ENCODE measurements around the gene CRK. TPM values are rescaled to one million over a fixed set of nuclear protein-coding genes. Genes with fewer than 3 reads are reported as not detected.

The CRK gene
- total RNA-seq, 2 donors from 2014 or later: 50.5 to 52.3 TPM

GRCh38 chr17:1492249-1493206, 36.5 kb upstream of the CRK start, which contains the start of gene MYO1C:
MYO1C (minus strand) TSS chr17:1492686; CDS start chr17:1492487, 199 bp downstream.
- H3K4me1 ChIP-seq (ENCODE audit: control insufficient read depth, insufficient read depth, low read length): no peaks in the 10 kb centered on the region
- H3K27me3 Mint-ChIP-seq (ENCODE audit: insufficient read depth): peaks cover 11% of the 10 kb centered on the region
- peak within 1 kb of the TSS; percentile 76 for H3K4me3 ChIP-seq (ENCODE audit: low read length)
- peaks cover 19% of the 10 kb centered on the region for H3K4me1 Mint-ChIP-seq
- peak within 1 kb of the TSS; percentile 84 for H3K27ac Mint-ChIP-seq
- no peak within 1 kb of the TSS for H3K27ac ChIP-seq (ENCODE audit: low read depth, low read length)
- no peak for TF ChIP-seq CTCF (conservative IDR thresholded peaks at IDR 0.05)
- H3K36me3 Mint-ChIP-seq (ENCODE audit: low read depth): peaks cover 4% of the 10 kb centered on the region
- H3K27me3 ChIP-seq (ENCODE audit: control insufficient read depth, insufficient read depth, low read length, poor library complexity, severe bottlenecking): no peaks in the 10 kb centered on the region
- DNase-seq: peak; percentile 88
- peak within 1 kb of the TSS; percentile 84 for H3K4me3 Mint-ChIP-seq
- no peaks in the 10 kb centered on the region for H3K9me3 Mint-ChIP-seq
- H3K36me3 ChIP-seq (ENCODE audit: control insufficient read depth, insufficient read depth, low read length): no peaks in the 10 kb centered on the region
- H3K9ac ChIP-seq (ENCODE audit: extremely low read depth, low read length, poor library complexity, severe bottlenecking): peak within 1 kb of the TSS; percentile 25
- H3K9me3 ChIP-seq (ENCODE audit: control insufficient read depth, low read length): no peaks in the 10 kb centered on the region
- 62% methylated on average over 17 to 35 of the region's 35 CpGs for WGBS, 2 experiments (ENCODE audit: insufficient coverage in 1 of 2, insufficient read length in 1 of 2)

- peak overlapping the region; percentile 84 for H3K27ac Mint-ChIP-seq
- Histone ChIP-seq H3K36me3 (ENCODE audit: control insufficient read depth, insufficient read depth, low read length) (no peaks in the 10 kb centered on the region), H3K9me3 (ENCODE audit: control insufficient read depth, low read length) (no peaks in the 10 kb centered on the region), H3K27ac (ENCODE audit: low read depth, low read length) (no peak overlapping the region), H3K4me1 (ENCODE audit: control insufficient read depth, insufficient read depth, low read length) (no peaks in the 10 kb centered on the region), H3K4me3 (ENCODE audit: low read length) (peak overlapping the region; percentile 86), H3K9ac (ENCODE audit: extremely low read depth, low read length, poor library complexity, severe bottlenecking) (peak overlapping the region; percentile 64), H3K27me3 (ENCODE audit: control insufficient read depth, insufficient read depth, low read length, poor library complexity, severe bottlenecking) (no peaks in the 10 kb centered on the region)
- TF ChIP-seq CTCF (conservative IDR thresholded peaks at IDR 0.05): no peak
- H3K9me3 Mint-ChIP-seq: no peaks in the 10 kb centered on the region
- H3K4me1 Mint-ChIP-seq: peaks cover 19% of the 10 kb centered on the region
- H3K4me3 Mint-ChIP-seq: peak overlapping the region; percentile 84
- peaks cover 4% of the 10 kb centered on the region for H3K36me3 Mint-ChIP-seq (ENCODE audit: low read depth)
- H3K27me3 Mint-ChIP-seq (ENCODE audit: insufficient read depth): peaks cover 17% of the 10 kb centered on the region
- 3% methylated on average over 22 to 94 of the region's 94 CpGs for WGBS, 2 experiments (ENCODE audit: insufficient coverage in 1 of 2, insufficient read length in 1 of 2)
- DNase-seq: peak; percentile 77
These were observed 35.6 kb upstream of the CRK start for GRCh38 chr17:1491443-1492248.

- 1 to 2% methylated on average over 23 to 52 of the region's 52 CpGs for WGBS, 2 experiments (ENCODE audit: insufficient coverage in 1 of 2, insufficient read length in 1 of 2)
- Mint-ChIP-seq H3K4me1 (peaks cover 19% of the 10 kb centered on the region), H3K27me3 (ENCODE audit: insufficient read depth) (peaks cover 21% of the 10 kb centered on the region), H3K9me3 (no peaks in the 10 kb centered on the region), H3K27ac (peak overlapping the region; percentile 87), H3K4me3 (peak overlapping the region; percentile 84), H3K36me3 (ENCODE audit: low read depth) (peaks cover 4% of the 10 kb centered on the region)
- Histone ChIP-seq H3K4me1 (ENCODE audit: control insufficient read depth, insufficient read depth, low read length) (no peaks in the 10 kb centered on the region), H3K9ac (ENCODE audit: extremely low read depth, low read length, poor library complexity, severe bottlenecking) (peak overlapping the region; percentile 64), H3K36me3 (ENCODE audit: control insufficient read depth, insufficient read depth, low read length) (no peaks in the 10 kb centered on the region), H3K9me3 (ENCODE audit: control insufficient read depth, low read length) (no peaks in the 10 kb centered on the region), H3K27me3 (ENCODE audit: control insufficient read depth, insufficient read depth, low read length, poor library complexity, severe bottlenecking) (no peaks in the 10 kb centered on the region), H3K4me3 (ENCODE audit: low read length) (peak overlapping the region; percentile 86), H3K27ac (ENCODE audit: low read depth, low read length) (no peak overlapping the region)
- DNase-seq: peak; percentile 87
- no peak for TF ChIP-seq CTCF (conservative IDR thresholded peaks at IDR 0.05)
These were observed 34.8 kb upstream of the CRK start for GRCh38 chr17:1490643-1491442.
